ENCODE results near the gene GATB.
"Not testable (repeated sequence)": the region's sequence is repeated elsewhere in the genome, so short reads cannot be mapped to it uniquely, and the experiment has no call there.

The GATB gene

GRCh38 chr4:151783867-151784266 lies 23.1 kb upstream of the GATB start:
- no peak for DNase-seq

- no peak for DNase-seq
These were observed 21.5 kb upstream of the GATB start for GRCh38 chr4:151782296-151782695.

GRCh38 chr4:151781026-151781425 lies 20.2 kb upstream of the GATB start:
- DNase-seq = no peak

- DNase-seq = no peak
These were observed 16.7 kb upstream of the GATB start for GRCh38 chr4:151777471-151777870.

GRCh38 chr4:151774324-151774723 lies 13.5 kb upstream of the GATB start:
- DNase-seq = no peak

DNA sequence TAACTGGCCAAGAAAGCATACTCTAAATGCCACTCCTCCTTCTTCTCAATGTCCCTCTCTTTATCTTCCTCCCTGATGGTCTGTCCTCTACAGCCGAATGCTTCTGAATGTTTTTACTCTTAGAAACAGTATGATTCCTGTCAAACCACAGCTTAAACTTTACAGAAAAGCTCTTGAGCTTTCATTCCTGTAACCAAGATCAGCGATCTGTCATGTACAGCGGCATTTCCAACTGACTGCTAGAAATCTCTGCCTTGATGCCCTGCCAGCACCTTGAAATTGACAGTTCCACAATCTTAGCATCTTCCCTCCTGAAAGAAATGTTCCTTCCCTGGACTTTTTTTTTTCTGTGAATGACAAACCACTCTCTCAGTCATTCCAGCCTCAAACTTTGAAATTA lies 11.5 kb upstream of the GATB start:
- no peak for DNase-seq

DNA sequence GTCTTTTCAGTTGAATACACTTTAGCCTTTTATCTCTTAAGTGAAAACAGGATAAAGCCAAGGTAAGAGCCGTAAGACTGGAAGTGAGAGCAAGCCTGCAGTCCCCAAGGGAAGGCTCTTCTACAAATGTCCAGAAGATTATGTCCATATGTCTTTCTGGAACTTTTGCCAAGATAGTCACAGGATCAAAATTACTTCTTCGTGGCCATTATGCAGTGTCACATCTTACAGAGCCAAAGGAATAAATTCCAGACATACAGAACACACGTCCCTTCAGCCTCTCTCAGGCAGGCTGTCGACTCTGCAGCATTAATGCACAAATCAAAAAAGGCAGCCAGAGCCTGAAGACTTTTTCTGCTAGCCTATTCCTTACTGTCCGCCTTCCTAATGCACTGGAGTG lies 10.9 kb upstream of the GATB start:
- no peak for DNase-seq

DNA sequence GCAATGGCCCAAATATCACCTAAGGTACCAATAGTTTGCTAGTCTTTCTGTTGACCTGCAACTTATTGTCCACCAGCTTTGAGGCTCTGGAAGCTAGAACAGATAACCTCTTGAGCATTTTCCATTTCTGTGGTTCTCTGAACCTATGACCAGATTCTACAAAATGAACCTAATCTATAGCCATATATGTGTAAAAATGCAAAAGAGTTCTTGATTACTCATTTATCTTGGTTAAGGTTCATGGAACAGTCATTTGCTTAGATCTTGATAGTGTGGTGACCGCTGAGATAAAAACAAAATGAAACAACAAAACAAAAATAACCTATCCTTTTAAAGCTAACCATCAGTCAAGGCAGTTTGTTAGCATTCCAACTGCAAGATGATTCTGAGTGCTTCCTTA lies 9.3 kb upstream of the GATB start:
- DNase-seq = no peak

- DNase-seq = no peak
These were observed 8.0 kb upstream of the GATB start for GRCh38 chr4:151768835-151769234.

DNA sequence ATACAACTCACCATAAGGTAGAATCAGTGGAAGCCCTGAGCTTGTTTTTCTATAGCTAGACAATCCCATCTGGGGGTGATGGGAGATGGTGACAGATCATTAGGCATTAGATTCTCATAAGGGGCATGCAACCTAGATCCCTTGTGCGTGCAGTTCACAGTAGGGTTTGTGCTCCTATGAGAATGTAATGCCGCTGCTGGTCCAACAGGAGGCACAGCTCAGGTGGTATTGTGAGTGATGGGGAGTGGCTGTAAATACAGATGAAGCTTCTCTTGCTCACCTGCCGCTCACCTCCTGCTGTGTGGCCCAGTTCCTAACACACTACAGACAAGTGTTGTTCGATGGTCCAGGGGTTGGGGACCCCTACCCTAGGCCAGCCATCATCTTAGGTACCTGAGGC lies 5.9 kb upstream of the GATB start:
- no peak for DNase-seq

DNA sequence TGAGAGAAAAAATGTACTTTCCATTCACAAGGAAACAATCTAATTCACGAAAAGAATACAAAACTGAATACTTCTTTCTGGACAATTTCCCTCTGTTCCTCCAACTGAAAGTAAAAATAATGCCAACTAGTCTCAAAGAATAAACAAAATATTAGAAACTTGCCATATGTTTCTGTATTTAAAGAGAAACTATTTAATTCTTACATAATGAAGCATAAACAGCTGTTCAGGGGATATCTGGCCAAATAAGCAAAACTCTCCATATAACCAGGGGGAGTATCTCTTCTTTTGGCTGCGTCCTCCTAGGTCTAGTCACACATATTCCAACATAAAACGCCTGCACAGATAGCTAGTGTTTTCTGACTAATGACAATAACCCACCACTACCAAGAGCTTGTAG lies 805 bp downstream of the GATB start:
- DNase-seq = no peak

GRCh38 chr4:151753056-151753455 lies 7.8 kb downstream of the GATB start:
- DNase-seq = no peak

GRCh38 chr4:151750156-151750555 lies 10.7 kb downstream of the GATB start:
- no peak for DNase-seq

- DNase-seq = no peak
These were observed 15.2 kb downstream of the GATB start for GRCh38 chr4:151745481-151746231.

GRCh38 chr4:151744614-151745013 lies 16.2 kb downstream of the GATB start:
- no peak for DNase-seq

DNA sequence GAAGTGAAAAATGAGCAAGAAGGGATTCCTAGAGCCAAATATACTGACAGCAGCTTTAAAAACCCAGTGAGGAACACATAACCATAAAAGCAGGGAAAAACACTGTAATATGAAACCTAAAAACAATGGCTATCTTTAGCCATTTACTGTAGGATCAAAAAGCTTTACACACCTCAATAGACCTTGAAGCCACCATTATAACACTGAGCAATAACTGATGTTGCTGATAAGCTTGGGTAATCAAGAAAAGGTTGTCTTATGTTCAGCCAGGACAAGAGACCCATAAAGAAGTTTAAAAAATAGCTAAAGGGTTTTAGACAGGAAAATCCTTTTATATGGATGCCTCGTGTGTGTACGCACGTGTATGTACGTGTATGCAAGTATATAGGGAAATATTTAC lies 16.9 kb downstream of the GATB start:
- no peak for DNase-seq

GRCh38 chr4:151743128-151743854 lies 17.5 kb downstream of the GATB start:
- no peak for DNase-seq

DNA sequence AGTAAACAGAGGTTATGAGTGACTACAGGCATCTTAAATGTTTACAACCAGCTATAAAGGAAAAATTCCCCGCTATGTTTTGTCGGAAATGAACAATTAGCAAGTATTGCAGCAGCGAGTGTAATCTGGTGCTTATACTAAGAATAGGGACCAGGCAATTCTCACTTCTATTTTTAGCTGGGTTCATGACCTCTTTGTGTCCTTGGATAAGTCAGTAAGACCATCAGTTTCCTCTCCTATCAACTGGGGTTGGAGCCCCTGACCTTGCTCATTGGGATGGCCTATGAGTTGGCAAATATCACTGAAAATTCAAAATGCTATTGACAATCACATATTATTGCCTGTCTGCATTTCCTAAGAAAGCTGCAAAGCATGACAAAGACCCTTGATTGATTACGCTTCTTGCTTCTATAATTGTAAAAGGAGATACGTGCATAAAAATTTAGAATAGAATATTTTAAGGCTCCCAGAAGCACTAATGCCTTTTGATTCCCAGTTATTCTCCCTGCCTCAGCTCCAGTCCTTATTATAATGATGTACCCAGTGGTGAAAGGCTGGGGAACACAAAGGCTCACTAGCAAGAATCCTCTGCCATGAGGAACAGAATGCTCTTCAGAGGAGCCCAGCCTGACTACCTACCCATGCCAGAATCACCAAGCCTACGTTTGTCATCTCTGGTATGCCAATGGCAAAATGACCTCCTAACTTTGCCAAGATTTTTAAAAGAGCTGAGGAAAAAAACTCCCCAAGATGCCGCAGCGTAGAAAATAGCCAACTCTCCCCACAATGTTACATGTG lies 21.9 kb downstream of the GATB start:
- DNase-seq = no peak

DNA sequence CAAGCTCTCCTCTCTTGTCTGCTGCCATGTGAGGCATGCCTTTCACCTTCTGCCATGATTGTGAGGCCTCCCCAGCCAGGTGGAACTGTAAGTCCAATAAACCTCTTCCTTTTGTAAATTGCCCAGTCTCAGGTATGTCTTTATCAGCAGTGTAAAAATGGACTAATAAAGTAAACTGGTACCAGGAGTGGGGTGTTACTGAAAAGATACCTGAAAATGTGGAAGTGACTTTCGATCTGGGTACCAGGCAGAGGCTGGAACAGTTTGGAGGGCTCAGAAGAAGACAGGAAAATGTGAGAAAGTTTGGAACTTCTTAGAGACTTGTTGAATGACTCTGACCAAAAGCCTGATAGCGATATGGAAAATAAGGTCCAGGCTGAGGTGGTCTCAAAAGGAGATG lies 24.0 kb downstream of the GATB start:
- DNase-seq = not testable (repeated sequence)

GRCh38 chr4:151736361-151736760 lies 24.4 kb downstream of the GATB start:
- no peak for DNase-seq

DNA sequence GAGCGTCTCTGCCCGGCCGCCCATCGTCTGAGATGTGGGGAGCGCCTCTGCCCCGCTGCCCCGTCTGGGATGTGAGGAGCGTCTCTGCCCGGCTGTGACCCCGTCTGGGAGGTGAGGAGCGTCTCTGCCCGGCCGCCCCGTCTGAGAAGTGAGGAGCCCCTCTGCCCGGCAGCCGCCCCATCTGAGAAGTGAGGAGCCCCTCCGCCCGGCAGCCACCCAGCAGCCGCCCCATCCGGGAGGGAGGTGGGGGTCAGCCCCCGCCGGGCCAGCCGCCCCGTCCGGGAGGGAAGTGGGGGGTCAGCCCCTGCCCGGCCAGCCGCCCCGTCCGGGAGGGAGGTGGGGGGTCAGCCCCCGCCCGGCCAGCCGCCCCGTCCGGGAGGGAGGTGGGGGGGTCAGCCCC lies 29.1 kb downstream of the GATB start:
- DNase-seq = not testable (repeated sequence)

- no peak for DNase-seq
These were observed 30.9 kb downstream of the GATB start for GRCh38 chr4:151729731-151730559.

DNA sequence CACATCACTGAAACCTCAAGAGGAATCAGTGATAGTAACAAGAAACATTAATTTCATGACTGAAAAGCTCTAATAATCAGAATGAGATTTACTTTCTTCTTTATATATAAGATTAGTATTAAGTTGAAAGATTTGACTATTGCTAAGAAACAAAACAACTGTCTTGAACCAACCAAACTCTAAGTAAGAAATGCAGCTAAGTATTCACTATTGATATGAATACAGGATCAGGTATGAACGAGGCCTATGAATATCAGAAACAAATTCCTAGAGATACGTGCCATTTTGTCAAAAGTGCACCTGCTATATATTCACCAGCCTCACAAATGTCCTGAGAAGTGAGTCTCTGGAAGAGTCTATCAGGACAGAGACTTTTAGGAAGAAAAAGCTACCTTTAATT lies 32.1 kb downstream of the GATB start:
- no peak for DNase-seq

Data from right hindlimb (tissue), 1 donor.